K562 treated with DMSO at 1 percent for 12 hours (cell line): ENCODE data around the gene AP1M2. TPM values are rescaled to one million over a fixed set of nuclear protein-coding genes. Genes with fewer than 3 reads are reported as not detected.

Experiments
- total RNA-seq: library from RNA; unstranded; fragments of 300-600 nt; gene quantifications from 2 replicates; pipeline ENCODE4 v1.2.3, GENCODE V29; 2022; ENCODE audit not compliant: insufficient read depth

The AP1M2 gene
- total RNA-seq: not detected in 2 replicates

DNA sequence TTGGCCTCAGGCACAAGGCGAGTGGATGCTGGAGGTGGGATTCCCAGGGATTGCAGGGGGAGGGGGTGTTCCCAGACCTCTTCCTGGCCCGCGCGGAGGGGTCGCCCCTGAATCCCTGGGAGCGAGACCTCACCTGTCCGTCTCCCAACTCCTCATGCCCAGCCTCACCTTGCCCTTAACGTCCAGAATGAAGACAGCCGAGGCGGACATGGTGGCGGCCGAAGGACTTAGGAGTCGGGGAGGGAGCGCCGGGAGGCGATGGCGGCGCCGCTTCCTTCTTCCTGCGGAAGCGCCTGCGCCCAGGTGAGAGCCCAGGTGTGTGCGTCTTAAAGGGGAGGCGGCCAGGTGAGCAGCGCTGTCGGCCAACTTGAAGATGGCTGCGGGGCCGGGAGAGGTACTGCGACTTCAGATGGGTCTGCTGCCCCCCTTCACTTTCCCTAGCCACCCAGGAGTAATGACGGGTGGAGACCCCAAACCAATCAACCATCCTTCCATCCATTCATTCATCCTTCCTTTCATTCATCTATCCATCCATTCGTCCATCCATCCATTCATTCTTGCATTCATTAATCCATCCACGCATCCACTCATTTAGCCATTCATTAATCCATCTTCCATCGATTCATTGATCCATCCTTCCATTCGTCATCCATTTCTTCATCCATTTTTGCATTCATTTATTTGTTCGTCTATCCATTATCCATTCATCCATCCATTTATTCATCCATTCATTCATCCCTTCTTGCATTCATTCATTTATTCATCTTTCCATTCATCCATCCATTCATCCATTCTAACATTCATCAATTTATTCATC lies at the start of gene AP1M2:
Gene AP1M2, minus strand, starts transcription at position 291 of the 817 bp plus-strand sequence. Its CDS starts 81 bp downstream, at position 210.

DNA sequence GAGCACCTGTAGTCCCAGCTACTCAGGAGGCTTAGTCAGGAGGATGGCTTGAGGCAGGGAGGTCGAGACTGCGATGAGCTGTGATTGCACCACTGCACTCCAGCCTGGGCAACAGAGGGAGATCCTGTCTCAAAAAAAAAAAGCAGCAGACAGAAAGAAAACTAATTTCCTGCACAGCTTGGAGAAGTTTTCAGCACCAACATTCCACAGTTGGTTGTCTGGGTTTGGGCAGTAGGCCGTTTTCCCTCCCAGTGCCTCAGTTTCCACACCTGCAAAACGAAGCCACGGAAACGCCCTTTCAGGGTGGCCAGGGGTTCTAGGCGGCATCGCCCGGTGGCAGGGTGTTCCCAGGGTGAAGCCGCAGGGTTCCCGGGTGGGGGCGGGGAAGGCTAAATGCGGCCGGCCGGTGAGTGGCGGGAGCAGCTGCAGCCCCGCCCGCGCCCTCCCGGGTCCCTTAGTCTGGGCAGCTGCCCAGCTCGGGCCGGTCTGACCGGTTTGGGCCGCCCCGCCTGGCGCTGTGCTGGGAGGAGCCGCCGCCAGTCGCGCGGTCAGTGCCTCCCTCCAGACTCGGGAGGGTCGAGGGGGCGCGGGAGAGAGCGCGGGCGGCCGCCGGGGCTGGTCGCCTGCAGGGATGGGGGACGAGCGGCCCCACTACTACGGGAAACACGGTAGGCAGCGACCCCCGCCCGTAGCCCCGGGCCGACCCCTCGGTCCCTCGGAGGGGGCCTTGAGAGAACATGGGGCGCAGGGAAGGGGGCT lies 38.1 kb upstream of the AP1M2 start, which contains the start of gene SLC44A2:
Gene SLC44A2, plus strand, starts transcription at position 551 of the 759 bp plus-strand sequence. Its CDS starts 81 bp downstream, at position 632.

DNA sequence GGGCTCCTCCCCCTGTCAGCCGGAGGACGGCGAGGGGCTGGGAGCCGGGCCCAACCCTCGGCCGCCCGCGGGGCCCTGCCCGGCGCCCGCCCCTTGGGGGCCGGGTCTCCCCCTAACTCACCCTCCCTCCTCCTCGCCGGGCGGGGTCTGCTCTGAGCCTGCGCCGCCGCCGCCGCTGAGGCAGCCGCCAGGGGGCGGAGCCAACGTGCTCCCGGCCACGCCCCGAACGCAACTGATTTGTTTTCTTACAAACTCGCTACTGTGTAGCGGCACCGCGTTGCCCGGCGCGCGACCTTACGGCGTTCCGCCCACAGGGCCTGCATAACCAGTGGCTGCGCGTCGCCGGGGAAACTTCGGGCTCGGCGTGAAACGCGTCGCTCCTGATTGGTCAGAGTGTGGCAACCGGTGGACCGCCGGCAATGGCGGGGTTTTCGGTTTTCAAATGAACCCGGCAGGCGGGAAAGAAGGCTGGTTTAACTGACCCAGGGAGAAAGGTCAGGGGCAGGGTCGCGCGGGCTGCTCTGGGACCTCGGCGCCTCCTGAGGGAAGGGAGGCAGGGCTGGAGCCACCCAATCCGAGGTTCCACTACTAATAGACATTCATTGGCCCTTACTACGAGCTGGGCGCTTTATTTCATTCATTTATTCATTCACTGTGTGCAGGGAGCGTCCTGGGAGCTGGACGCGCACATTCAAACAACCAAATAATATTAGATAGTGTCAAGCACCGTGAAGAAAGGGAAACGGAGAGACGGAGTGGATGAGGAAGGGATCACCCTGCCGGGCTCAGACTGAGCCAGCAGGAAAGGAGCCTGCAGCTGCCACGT lies 18.1 kb downstream of the AP1M2 start, which contains the start of gene CDKN2D:
Gene CDKN2D, minus strand, starts transcription at position 154 of the 826 bp plus-strand sequence. CDS start 326 bp downstream, outside the sequence.

DNA sequence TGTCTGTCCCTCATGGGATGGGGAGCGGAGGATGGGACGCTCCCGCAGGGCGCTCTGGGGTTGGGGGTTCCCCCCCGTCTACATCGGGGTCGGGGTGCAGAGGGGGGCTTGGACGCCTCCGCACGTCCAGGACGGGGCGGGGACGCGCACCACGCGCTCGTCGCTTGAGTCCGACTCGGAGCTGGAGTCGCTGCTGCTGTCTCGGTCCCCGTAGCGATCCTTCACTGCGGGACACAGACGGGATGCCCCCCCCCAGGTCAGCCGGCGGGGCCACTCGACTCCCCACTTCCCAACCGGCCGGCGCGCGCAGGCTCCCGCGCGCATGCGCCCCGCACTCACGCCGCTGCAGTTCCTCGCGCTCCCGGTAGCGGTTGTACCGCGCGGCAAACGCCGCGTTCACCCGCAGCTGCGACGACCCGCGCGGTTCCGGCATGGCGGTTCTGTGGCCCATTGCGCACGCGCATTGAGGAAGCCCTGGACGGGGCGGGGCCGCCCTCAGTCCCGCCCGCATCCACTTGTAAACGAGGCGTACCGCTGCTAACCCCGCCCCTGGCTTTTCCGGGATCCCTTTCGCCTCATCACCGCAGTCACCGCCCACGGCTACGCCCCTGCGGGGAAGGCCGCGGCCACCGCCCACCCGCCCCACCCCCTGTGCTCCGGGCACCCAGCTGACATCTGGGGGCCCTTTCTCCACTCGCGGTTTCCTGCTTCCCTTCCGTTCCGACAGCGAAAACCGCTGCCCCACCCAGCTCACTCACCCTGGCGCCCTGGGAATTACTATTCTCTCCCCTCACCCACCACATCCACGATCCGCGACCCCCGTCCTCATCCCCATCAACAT lies 21.3 kb downstream of the AP1M2 start, which contains the start of gene KRI1:
Gene KRI1, minus strand, starts transcription at position 444 of the 841 bp plus-strand sequence. Its CDS starts 11 bp downstream, at position 433.

DNA sequence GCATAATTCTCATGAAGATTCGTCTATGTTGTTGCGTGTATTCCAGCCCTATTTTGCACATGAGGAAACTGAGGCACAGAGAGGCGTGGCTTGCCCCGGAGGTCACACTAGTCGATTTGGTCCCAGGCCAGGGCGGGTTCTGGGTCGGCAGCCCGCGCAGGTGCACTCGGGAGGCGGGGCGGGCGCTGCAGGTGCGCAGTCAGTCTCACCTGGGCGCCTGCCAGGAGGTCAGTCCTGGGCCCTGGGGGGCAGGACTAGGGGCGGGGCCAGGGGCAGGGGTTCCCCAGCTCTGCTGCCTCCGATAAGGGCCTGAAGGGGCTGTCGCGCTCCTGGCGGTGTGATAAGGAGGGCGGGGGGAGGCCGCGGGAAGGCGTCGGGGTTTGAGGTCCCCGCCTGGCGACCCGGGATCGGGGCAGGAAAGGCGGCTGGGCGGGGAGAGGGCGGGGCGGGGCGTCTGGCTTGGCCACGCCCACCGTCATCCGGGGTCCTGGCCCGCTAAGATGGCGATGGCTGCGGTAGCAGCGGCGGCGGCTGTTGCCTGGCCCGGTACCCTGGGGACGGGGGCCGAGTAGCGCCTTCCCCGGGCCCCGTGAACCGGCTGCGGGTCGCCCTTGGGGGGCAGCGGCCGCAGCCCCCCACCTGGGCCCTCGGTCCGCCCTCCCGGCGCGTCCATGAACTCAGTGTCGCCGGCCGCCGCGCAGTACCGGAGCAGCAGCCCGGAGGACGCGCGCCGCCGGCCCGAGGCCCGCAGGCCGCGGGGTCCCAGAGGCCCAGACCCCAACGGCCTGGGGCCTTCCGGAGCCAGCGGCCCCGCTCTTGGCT lies 43.5 kb downstream of the AP1M2 start, which contains the start of gene ATG4D:
Gene ATG4D, plus strand, starts transcription at position 485 of the 822 bp plus-strand sequence. Its CDS starts 187 bp downstream, at position 672.

Other genes starting within 250 kb of the AP1M2 start
- 7.0 and 10.9 TPM in 2 replicates for gene ICAM3, start 247.7 kb downstream of the AP1M2 start, total RNA-seq
- gene TYK2, start 206.7 kb downstream of the AP1M2 start, total RNA-seq: 115 and 173 TPM in 2 replicates
- 197 and 242 TPM in 2 replicates for gene CDC37, start 183.8 kb downstream of the AP1M2 start, total RNA-seq
- 7.6 and 19.3 TPM in 2 replicates for gene PDE4A, start 166.8 kb downstream of the AP1M2 start, total RNA-seq
- 55.0 and 67.1 TPM in 2 replicates for gene KEAP1, start 84.0 kb downstream of the AP1M2 start, total RNA-seq
- not detected in 2 replicates for gene S1PR5, start 69.9 kb downstream of the AP1M2 start, total RNA-seq
- gene ATG4D, start 43.4 kb downstream of the AP1M2 start, total RNA-seq: 56.4 and 82.6 TPM in 2 replicates
- 26.6 and 38.1 TPM in 2 replicates for gene KRI1, start 21.3 kb downstream of the AP1M2 start, total RNA-seq
- 35.4 and 42.7 TPM in 2 replicates for gene CDKN2D, start 18.3 kb downstream of the AP1M2 start, total RNA-seq
- 25.9 and 39.9 TPM in 2 replicates for gene SLC44A2, start 38.2 kb upstream of the AP1M2 start, total RNA-seq
- gene ILF3, start 67.0 kb upstream of the AP1M2 start, total RNA-seq: 107 and 235 TPM in 2 replicates
- 11.5 and 18.7 TPM in 2 replicates for gene QTRT1, start 114.1 kb upstream of the AP1M2 start, total RNA-seq
- gene DNM2, start 130.8 kb upstream of the AP1M2 start, total RNA-seq: 138 and 240 TPM in 2 replicates
- 59.0 and 100.0 TPM in 2 replicates for gene TMED1, start 248.9 kb upstream of the AP1M2 start, total RNA-seq